ENCODE results near the gene CACNA2D1. TPM values are rescaled to one million over a fixed set of nuclear protein-coding genes. Genes with fewer than 3 reads are reported as not detected.

CACNA2D1 gene
- total RNA-seq, 1 experiment from 2014 or later: 0.77 TPM

DNA sequence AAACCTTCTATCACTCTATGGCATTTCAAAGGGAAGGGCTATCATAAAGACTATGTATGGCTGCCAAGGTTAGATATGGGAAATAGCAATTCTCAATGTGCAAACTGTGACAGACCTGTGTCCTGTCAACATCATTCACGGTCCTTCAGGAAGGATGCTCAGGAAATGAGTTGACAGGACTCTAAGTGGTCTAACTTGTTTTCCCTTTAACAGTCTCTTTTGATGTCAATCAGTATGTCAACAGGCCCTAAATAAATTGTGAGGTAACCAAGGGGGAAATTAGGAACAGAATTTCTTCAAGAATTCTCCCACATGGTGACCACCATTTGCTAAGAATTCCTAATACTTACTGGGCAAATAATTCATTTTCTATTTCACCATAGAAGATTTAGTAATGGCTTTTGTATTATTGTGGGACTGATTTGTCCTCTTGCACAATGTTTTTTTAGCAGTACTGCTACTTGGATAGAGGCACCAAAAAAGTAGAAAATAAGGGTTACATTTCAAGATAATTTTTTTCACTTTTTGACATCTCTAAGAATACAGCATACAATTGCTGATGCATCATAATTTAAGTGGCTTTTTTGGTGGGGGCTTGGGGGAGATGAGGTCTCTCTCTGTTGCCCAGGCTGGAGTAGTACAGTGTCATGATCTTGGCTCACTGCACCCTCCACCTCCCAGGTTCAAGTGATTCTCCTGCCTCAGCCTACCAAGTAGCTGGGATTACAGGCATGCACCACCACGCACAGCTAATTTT, 275.8 kb downstream of the CACNA2D1 start:
- H4K20me1 ChIP-seq (ENCODE audit: low read length): no peaks in the 10 kb centered on the region
- CTCF ChIA-PET: no interaction called here

DNA sequence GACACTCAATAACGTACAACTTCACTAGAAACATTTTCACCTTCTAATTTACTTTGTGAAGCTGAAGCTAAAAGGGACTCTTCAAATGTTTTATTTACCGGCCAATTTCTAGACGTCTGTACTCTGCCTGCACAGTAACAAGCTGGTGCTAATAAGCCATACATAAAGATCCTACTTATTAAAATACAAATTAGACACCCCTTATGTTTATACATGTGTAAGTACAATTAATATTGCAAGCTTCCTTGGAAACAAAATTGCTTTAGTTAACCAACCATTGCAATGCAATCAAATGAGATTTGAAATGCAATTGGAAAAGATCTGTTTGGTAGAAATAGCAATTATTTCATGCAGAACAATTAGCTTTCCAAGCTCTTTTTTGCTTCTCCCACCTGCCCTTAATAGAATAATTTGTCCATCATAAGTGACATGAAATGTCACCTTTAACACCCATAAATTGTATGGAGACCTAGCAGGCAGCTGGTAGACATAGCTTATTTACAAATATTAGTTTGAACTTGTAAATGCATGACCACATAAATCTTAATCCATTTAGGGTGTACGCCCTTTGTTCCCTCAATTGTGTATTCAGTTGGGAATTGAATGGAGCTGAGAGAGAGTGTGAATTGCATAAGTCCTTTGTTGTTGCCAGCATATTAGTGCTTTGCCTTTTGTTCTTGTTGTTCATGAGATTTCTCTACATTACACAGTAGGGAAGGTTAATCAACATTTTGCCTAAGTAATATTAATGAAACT, 277.1 kb downstream of the CACNA2D1 start:
- Histone ChIP-seq H3K9ac (ENCODE audit: low read length) (no peak overlapping the region), H3K36me3 (ENCODE audit: low read depth, low read length) (no peaks in the 10 kb centered on the region), H3K4me3 (ENCODE audit: low read length) (no peak overlapping the region), H3K4me2 (ENCODE audit: low read length) (no peak overlapping the region), H3K9me2 (replicated peaks; ENCODE audit: low read length) (no peaks in the 10 kb centered on the region), H3K27me3 (ENCODE audit: low read length) (peaks cover 62% of the 10 kb centered on the region), H4K20me1 (ENCODE audit: low read length) (no peaks in the 10 kb centered on the region), H3K27ac (ENCODE audit: low read length) (no peak overlapping the region), H3K4me1 (ENCODE audit: insufficient read depth, low read length) (no peaks in the 10 kb centered on the region), H3K9me3 (ENCODE audit: low read length) (no peaks in the 10 kb centered on the region), H2AFZ (ENCODE audit: low read length) (no peak overlapping the region), H3F3A (ENCODE audit: low read length, unreplicated experiment) (no peaks in the 10 kb centered on the region), H3K79me2 (ENCODE audit: low read length) (no peaks in the 10 kb centered on the region)
- TF ChIP-seq EZH2phosphoT487 (IDR thresholded peaks at IDR 0.05; ENCODE audit: borderline replicate concordance, low read length) (no peak), EZH2 (IDR thresholded peaks at IDR 0.05; ENCODE audit: low read length, unreplicated experiment) (no peak)
- TF ChIP-seq, protein P1, sequence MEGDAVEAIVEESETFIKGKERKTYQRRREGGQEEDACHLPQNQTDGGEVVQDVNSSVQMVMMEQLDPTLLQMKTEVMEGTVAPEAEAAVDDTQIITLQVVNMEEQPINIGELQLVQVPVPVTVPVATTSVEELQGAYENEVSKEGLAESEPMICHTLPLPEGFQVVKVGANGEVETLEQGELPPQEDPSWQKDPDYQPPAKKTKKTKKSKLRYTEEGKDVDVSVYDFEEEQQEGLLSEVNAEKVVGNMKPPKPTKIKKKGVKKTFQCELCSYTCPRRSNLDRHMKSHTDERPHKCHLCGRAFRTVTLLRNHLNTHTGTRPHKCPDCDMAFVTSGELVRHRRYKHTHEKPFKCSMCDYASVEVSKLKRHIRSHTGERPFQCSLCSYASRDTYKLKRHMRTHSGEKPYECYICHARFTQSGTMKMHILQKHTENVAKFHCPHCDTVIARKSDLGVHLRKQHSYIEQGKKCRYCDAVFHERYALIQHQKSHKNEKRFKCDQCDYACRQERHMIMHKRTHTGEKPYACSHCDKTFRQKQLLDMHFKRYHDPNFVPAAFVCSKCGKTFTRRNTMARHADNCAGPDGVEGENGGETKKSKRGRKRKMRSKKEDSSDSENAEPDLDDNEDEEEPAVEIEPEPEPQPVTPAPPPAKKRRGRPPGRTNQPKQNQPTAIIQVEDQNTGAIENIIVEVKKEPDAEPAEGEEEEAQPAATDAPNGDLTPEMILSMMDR (conservative IDR thresholded peaks at IDR 0.05; ENCODE audit: low read depth, low read length): no peak
- ChIA-PET CTCF (interaction anchor here (0.6 kb wide), 1 partner anchor 474 kb away, joined by 5 read pairs; no protein-coding TSS in a partner anchor), POLR2A (ENCODE audit: unreplicated experiment) (interaction anchor here (0.5 kb wide), 1 partner anchor 997 kb away, joined by 5 read pairs; no protein-coding TSS in a partner anchor)
- no TSS peak for BruUV-seq (replicated peaks)
- DNase-seq (no peak), ATAC-seq (no peak)
- intact Hi-C loops (cut with micrococcal nuclease): no loop called here

More for the DNA sequence above, 275.8 kb downstream of the CACNA2D1 start:
- DNase-seq (no peak), ATAC-seq (no peak)
- H3K9ac ChIP-seq (ENCODE audit: low read length): no peak overlapping the region
- POLR2A ChIA-PET (ENCODE audit: unreplicated experiment): no interaction called here
- no peaks in the 10 kb centered on the region for H3K9me2 ChIP-seq (replicated peaks; ENCODE audit: low read length)
- H3K4me1 ChIP-seq (ENCODE audit: insufficient read depth, low read length): no peaks in the 10 kb centered on the region
- H3K36me3 ChIP-seq (ENCODE audit: low read depth, low read length): no peaks in the 10 kb centered on the region
- no TSS peak for BruUV-seq (replicated peaks)
- no peak overlapping the region for H3K4me3 ChIP-seq (ENCODE audit: low read length)
- H3K27ac ChIP-seq (ENCODE audit: low read length): no peak overlapping the region
- no peaks in the 10 kb centered on the region for H3K79me2 ChIP-seq (ENCODE audit: low read length)
- TF ChIP-seq EZH2phosphoT487 (IDR thresholded peaks at IDR 0.05; ENCODE audit: borderline replicate concordance, low read length) (no peak), EZH2 (IDR thresholded peaks at IDR 0.05; ENCODE audit: low read length, unreplicated experiment) (no peak)
- TF ChIP-seq, protein P1 (conservative IDR thresholded peaks at IDR 0.05; ENCODE audit: low read depth, low read length): no peak
- H3F3A ChIP-seq (ENCODE audit: low read length, unreplicated experiment): no peaks in the 10 kb centered on the region
- H3K27me3 ChIP-seq (ENCODE audit: low read length): peaks cover 50% of the 10 kb centered on the region
- intact Hi-C loops (cut with micrococcal nuclease): no loop called here
- H3K9me3 ChIP-seq (ENCODE audit: low read length): no peaks in the 10 kb centered on the region
- no peak overlapping the region for H3K4me2 ChIP-seq (ENCODE audit: low read length)
- no peak overlapping the region for H2AFZ ChIP-seq (ENCODE audit: low read length)

Data from PC-3 (cell line).